MCF 10A (cell line): ENCODE measurements around the gene ZNRF4. TPM values are rescaled to one million over a fixed set of nuclear protein-coding genes. Genes with fewer than 3 reads are reported as not detected.
A peak's percentile ranks its signal among the peaks of the same experiment; 100 is the strongest.

Source experiments
- BruUV-seq: library from RNA; stranded (reverse); fragments of 400-500 nt; replicated peaks from 2 replicates; lab custom pipeline; 2021; lab: Mats Ljungman, UMichigan
- CTCF ChIA-PET: fragments of 300-600 bp; sonication (Branson Sonifier 250); formaldehyde crosslinking; extraction: SDS; loops from one replicate; lab custom pipeline; 2021; ENCODE audit warnings: antibody characterized with exemption, inconsistent platforms; lab: Yijun Ruan, JAX
- POLR2A ChIA-PET: fragments of 300-600, 350-650 bp; sonication (Branson Sonifier 250); formaldehyde crosslinking; extraction: SDS; loops from one replicate; lab custom pipeline; 2020; ENCODE audit warnings: antibody characterized with exemption, inconsistent platforms; lab: Yijun Ruan, JAX
- DNase-seq: peaks from one replicate; pipeline ENCODE4 v3.0.0-alpha.2; 2018; ENCODE audit not compliant: unreplicated experiment
- H3K27ac Mint-ChIP-seq: one replicate; pipeline ENCODE4 v1.8.0; 2022; ENCODE audit warnings: mild to moderate bottlenecking, low read depth, mixed read lengths; ENCODE audit not compliant: unreplicated experiment
- H3K27me3 Mint-ChIP-seq: one replicate; pipeline ENCODE4 v1.8.0; 2022; ENCODE audit warnings: mixed read lengths; ENCODE audit not compliant: insufficient read depth, unreplicated experiment
- H3K36me3 Mint-ChIP-seq: one replicate; pipeline ENCODE4 v1.8.0; 2022; ENCODE audit warnings: mild to moderate bottlenecking, moderate library complexity, mixed read lengths; ENCODE audit not compliant: insufficient read depth, unreplicated experiment
- H3K4me1 Mint-ChIP-seq: one replicate; pipeline ENCODE4 v1.8.0; 2022; ENCODE audit warnings: mixed read lengths; ENCODE audit not compliant: insufficient read depth, unreplicated experiment
- H3K4me3 Mint-ChIP-seq: one replicate; pipeline ENCODE4 v1.8.0; 2022; ENCODE audit warnings: mild to moderate bottlenecking, moderate library complexity, mixed read lengths; ENCODE audit not compliant: unreplicated experiment
- H3K9me3 Mint-ChIP-seq: one replicate; pipeline ENCODE4 v1.8.0; 2022; ENCODE audit warnings: mixed read lengths; ENCODE audit not compliant: unreplicated experiment
- CTCF ChIP-seq: fragments of 200-600 bp; IDR thresholded peaks from one replicate; pipeline ENCODE4 v1.8.0; 2022; ENCODE audit warnings: antibody characterized with exemption, mild to moderate bottlenecking; ENCODE audit not compliant: unreplicated experiment
- intact Hi-C: fragments of 100-400 bp; cut with micrococcal nuclease; formaldehyde crosslinking; loops from 2 replicates; pipeline ENCODE4 v1.14.1; 2022
- total RNA-seq: library from RNA; stranded (reverse); gene quantifications from 2 replicates; pipeline ENCODE4 v1.2.3, GENCODE V29; 2022

ZNRF4 gene
- total RNA-seq, 1 experiment from 2014 or later, result not detected

- Mint-ChIP-seq H3K4me3 (no peak overlapping the region), H3K36me3 (no peaks in the 10 kb centered on the region), H3K27ac (no peak overlapping the region), H3K27me3 (no peaks in the 10 kb centered on the region), H3K9me3 (peaks cover 26% of the 10 kb centered on the region), H3K4me1 (no peaks in the 10 kb centered on the region)
- DNase-seq, result no peak
- POLR2A ChIA-PET, result interaction anchor here (0.6 to 1.1 kb wide), 2 partner anchors 11 to 142 kb away, joined by 3 read pairs; no protein-coding TSS in a partner anchor
- intact Hi-C loops, result no loop called here
- peak; percentile 7 for TF ChIP-seq CTCF
- CTCF ChIA-PET, result interaction anchor here (0.6 to 1.0 kb wide), 3 partner anchors 202 to 415 kb away, joined by 3 read pairs; no protein-coding TSS in a partner anchor
- BruUV-seq, result no TSS peak
Measured at GRCh38 chr19:5503598-5503997, 48.4 kb downstream of the ZNRF4 start.

GRCh38 chr19:5504114-5504513 lies 48.9 kb downstream of the ZNRF4 start:
- intact Hi-C loops, result no loop called here
- no peak overlapping the region for H3K27ac Mint-ChIP-seq
- no TSS peak for BruUV-seq
- no peaks in the 10 kb centered on the region for H3K36me3 Mint-ChIP-seq
- POLR2A ChIA-PET, result interaction anchor here (1.1 kb wide), 1 partner anchor 12 kb away, joined by 3 read pairs; no protein-coding TSS in a partner anchor
- CTCF ChIA-PET, result interaction anchor here (0.6 to 1.1 kb wide), 4 partner anchors 12 to 300 kb away, joined by 3 to 4 read pairs (median 4); no protein-coding TSS in a partner anchor
- no peaks in the 10 kb centered on the region for H3K4me1 Mint-ChIP-seq
- TF ChIP-seq CTCF, result no peak
- H3K27me3 Mint-ChIP-seq, result peaks cover 2% of the 10 kb centered on the region
- no peak for DNase-seq
- H3K4me3 Mint-ChIP-seq, result no peak overlapping the region
- H3K9me3 Mint-ChIP-seq, result peaks cover 26% of the 10 kb centered on the region

Other genes with a start within 250 kb of the ZNRF4 start
- gene PTPRS, start 114.6 kb upstream of the ZNRF4 start, total RNA-seq, result 15.0 and 27.1 TPM in 2 replicates
- 0.20 and 0.21 TPM in 2 replicates for gene TINCR, start 112.5 kb downstream of the ZNRF4 start, total RNA-seq
- 98.6 and 118 TPM in 2 replicates for gene SAFB2, start 167.4 kb downstream of the ZNRF4 start, total RNA-seq
- gene SAFB, start 167.7 kb downstream of the ZNRF4 start, total RNA-seq, result 135 and 137 TPM in 2 replicates
- 51.5 and 73.0 TPM in 2 replicates for gene MICOS13, start 225.1 kb downstream of the ZNRF4 start, total RNA-seq
- gene HSD11B1L, start 225.6 kb downstream of the ZNRF4 start, total RNA-seq, result 4.1 and 5.5 TPM in 2 replicates
- 1,569 and 1,807 TPM in 2 replicates for gene RPL36, start 234.9 kb downstream of the ZNRF4 start, total RNA-seq